Measurements from ENCODE around the gene SLC30A1.

DNA sequence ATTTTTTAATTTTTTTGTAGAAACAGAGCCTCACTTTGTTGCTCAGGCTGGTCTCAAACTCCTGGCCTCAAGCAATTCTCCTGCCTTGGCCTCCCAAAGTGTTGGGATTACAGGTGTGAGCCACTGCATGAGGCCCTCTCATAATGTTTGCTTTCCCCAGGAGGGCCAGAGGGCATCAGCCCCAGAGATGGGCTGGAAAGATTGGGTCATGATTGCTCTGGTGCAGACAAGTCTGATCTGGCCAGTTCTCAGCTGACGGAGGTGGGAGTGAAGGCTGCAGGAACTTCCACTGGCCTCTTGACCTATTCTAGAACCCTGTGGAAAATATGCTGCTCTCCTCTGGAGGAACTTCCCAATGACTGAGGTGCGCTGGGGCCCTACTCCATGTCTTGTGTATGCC, 43.6 kb downstream of the SLC30A1 start:
- TF ChIP-seq POLR2A (IDR thresholded peaks at IDR 0.05) (no peak), POLR2AphosphoS5 (IDR thresholded peaks at IDR 0.05) (no peak)
- TF ChIP-seq, protein P1, sequence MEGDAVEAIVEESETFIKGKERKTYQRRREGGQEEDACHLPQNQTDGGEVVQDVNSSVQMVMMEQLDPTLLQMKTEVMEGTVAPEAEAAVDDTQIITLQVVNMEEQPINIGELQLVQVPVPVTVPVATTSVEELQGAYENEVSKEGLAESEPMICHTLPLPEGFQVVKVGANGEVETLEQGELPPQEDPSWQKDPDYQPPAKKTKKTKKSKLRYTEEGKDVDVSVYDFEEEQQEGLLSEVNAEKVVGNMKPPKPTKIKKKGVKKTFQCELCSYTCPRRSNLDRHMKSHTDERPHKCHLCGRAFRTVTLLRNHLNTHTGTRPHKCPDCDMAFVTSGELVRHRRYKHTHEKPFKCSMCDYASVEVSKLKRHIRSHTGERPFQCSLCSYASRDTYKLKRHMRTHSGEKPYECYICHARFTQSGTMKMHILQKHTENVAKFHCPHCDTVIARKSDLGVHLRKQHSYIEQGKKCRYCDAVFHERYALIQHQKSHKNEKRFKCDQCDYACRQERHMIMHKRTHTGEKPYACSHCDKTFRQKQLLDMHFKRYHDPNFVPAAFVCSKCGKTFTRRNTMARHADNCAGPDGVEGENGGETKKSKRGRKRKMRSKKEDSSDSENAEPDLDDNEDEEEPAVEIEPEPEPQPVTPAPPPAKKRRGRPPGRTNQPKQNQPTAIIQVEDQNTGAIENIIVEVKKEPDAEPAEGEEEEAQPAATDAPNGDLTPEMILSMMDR (IDR thresholded peaks at IDR 0.05), result no peak
